WTC11 (cell line): Measurements from ENCODE around the gene B3GNT9. TPM values are rescaled to one million over a fixed set of nuclear protein-coding genes. Genes with fewer than 3 reads are reported as not detected.

Source experiments
- ATAC-seq: fragments of 200-7000 bp; cut with Tn5 transposase; 2 replicates; pipeline ENCODE4 v1.10.0; 2021; ENCODE audit warnings: mild to moderate bottlenecking, moderate library complexity
- CTCF ChIA-PET: fragments of 300-600 bp; sonication (Branson Sonifier 250); formaldehyde crosslinking; loops from one replicate; lab custom pipeline; 2021; ENCODE audit warnings: antibody characterized with exemption; lab: Charles Lee
- POLR2A ChIA-PET: fragments of 350-600 bp; sonication (Branson Sonifier 250); formaldehyde crosslinking; loops from one replicate; lab custom pipeline; 2021; ENCODE audit warnings: antibody characterized with exemption; lab: Charles Lee
- DNase-seq: peaks from one replicate; pipeline ENCODE4 v3.0.0; 2021; ENCODE audit warnings: low spot score
- H3K27ac Mint-ChIP-seq: 2 replicates; pipeline ENCODE4 v1.8.0; 2021; ENCODE audit warnings: mixed read lengths
- H3K27me3 Mint-ChIP-seq: 2 replicates; pipeline ENCODE4 v1.8.0; 2021; ENCODE audit warnings: low read depth, mild to moderate bottlenecking, moderate library complexity, mixed read lengths
- H3K36me3 Mint-ChIP-seq: 2 replicates; pipeline ENCODE4 v1.8.0; 2021; ENCODE audit warnings: mixed read lengths
- H3K4me1 Mint-ChIP-seq: 2 replicates; pipeline ENCODE4 v1.8.0; 2022; ENCODE audit warnings: mixed read lengths
- H3K4me3 Mint-ChIP-seq: 2 replicates; pipeline ENCODE4 v1.8.0; 2021; ENCODE audit warnings: mild to moderate bottlenecking, moderate library complexity, mixed read lengths
- H3K9me3 Mint-ChIP-seq: 2 replicates; pipeline ENCODE4 v1.8.0; 2021; ENCODE audit warnings: mixed read lengths
- CDX4 ChIP-seq: fragments of 250-450 bp; sonication (Bioruptor Pico); IDR thresholded peaks from 2 replicates; pipeline ENCODE4 v1.9.0; 2021; ENCODE audit warnings: moderate library complexity, mild to moderate bottlenecking, inconsistent platforms, borderline replicate concordance
- CREM ChIP-seq: sonication (generic); formaldehyde crosslinking; IDR thresholded peaks from 2 replicates; pipeline ENCODE4 v1.8.1; 2022; ENCODE audit warnings: mild to moderate bottlenecking, missing genetic modification reagents, moderate library complexity
- E2F4 ChIP-seq: sonication (generic); formaldehyde crosslinking; IDR thresholded peaks from 2 replicates; pipeline ENCODE4 v1.8.1; 2022; ENCODE audit warnings: low read depth, mild to moderate bottlenecking, moderate library complexity, missing genetic modification reagents, borderline replicate concordance
- ELF4 ChIP-seq: sonication (generic); formaldehyde crosslinking; IDR thresholded peaks from 2 replicates; pipeline ENCODE4 v1.8.1; 2022; ENCODE audit warnings: low read depth, mild to moderate bottlenecking, moderate library complexity, missing genetic modification reagents
- EMX1 ChIP-seq: fragments of 250-450 bp; sonication (Bioruptor Pico); IDR thresholded peaks from 2 replicates; pipeline ENCODE4 v1.8.0; 2021; ENCODE audit warnings: mild to moderate bottlenecking
- ETV6 ChIP-seq: sonication (generic); formaldehyde crosslinking; IDR thresholded peaks from 2 replicates; pipeline ENCODE4 v1.8.1; 2022; ENCODE audit warnings: mild to moderate bottlenecking, missing genetic modification reagents
- FOXP1 ChIP-seq: sonication (generic); formaldehyde crosslinking; IDR thresholded peaks from 2 replicates; pipeline ENCODE4 v1.8.0; 2022; ENCODE audit warnings: missing genetic modification reagents, mild to moderate bottlenecking, moderate library complexity, borderline replicate concordance
- FOXP4 ChIP-seq: sonication (generic); formaldehyde crosslinking; IDR thresholded peaks from 2 replicates; pipeline ENCODE4 v1.8.0; 2022; ENCODE audit warnings: mild to moderate bottlenecking, missing genetic modification reagents
- GTF2I ChIP-seq: fragments of 250-450 bp; sonication (Bioruptor Pico); conservative IDR thresholded peaks from 2 replicates; pipeline ENCODE4 v1.4.0; 2021; ENCODE audit warnings: mild to moderate bottlenecking
- IRF2 ChIP-seq: sonication (generic); formaldehyde crosslinking; IDR thresholded peaks from 2 replicates; pipeline ENCODE4 v1.8.0; 2022; ENCODE audit warnings: low read depth, missing genetic modification reagents, borderline replicate concordance
- MXD4 ChIP-seq: fragments of 250-450 bp; sonication (Bioruptor Pico); IDR thresholded peaks from 2 replicates; pipeline ENCODE4 v1.8.0; 2021; ENCODE audit warnings: mild to moderate bottlenecking, moderate library complexity, borderline replicate concordance
- NFE2L1 ChIP-seq: sonication (generic); formaldehyde crosslinking; IDR thresholded peaks from 2 replicates; pipeline ENCODE4 v1.8.1; 2023; ENCODE audit warnings: missing genetic modification reagents
- NR1H2 ChIP-seq: sonication (generic); formaldehyde crosslinking; IDR thresholded peaks from 2 replicates; pipeline ENCODE4 v1.9.0; 2021; ENCODE audit warnings: mild to moderate bottlenecking, moderate library complexity, missing genetic modification reagents
- SP1 ChIP-seq: sonication (generic); formaldehyde crosslinking; conservative IDR thresholded peaks from 2 replicates; pipeline ENCODE4 v1.8.1; 2022; ENCODE audit warnings: missing genetic modification reagents
- STAT6 ChIP-seq: sonication (generic); formaldehyde crosslinking; conservative IDR thresholded peaks from 2 replicates; pipeline ENCODE4 v1.8.1; 2023; ENCODE audit warnings: mild to moderate bottlenecking, low read depth, missing genetic modification reagents, moderate library complexity
- TEAD1 ChIP-seq: sonication (generic); formaldehyde crosslinking; IDR thresholded peaks from 2 replicates; pipeline ENCODE4 v1.8.0; 2022; ENCODE audit warnings: mild to moderate bottlenecking, missing genetic modification reagents
- TP53 ChIP-seq: sonication (generic); formaldehyde crosslinking; IDR thresholded peaks from 2 replicates; pipeline ENCODE4 v1.8.1; 2023; ENCODE audit warnings: mild to moderate bottlenecking, missing genetic modification reagents
- ZMAT4 ChIP-seq: fragments of 250-450 bp; sonication (Bioruptor Pico); IDR thresholded peaks from 2 replicates; pipeline ENCODE4 v1.9.0; 2021; ENCODE audit warnings: mild to moderate bottlenecking
- ZNF219 ChIP-seq: sonication (generic); formaldehyde crosslinking; IDR thresholded peaks from 2 replicates; pipeline ENCODE4 v1.8.0; 2023; ENCODE audit warnings: missing genetic modification reagents, mild to moderate bottlenecking, borderline replicate concordance
- ZNF232 ChIP-seq: sonication (generic); formaldehyde crosslinking; IDR thresholded peaks from 2 replicates; pipeline ENCODE4 v1.8.0; 2022; ENCODE audit warnings: mild to moderate bottlenecking, missing genetic modification reagents
- ZNF416 ChIP-seq: fragments of 250-450 bp; sonication (Bioruptor Pico); IDR thresholded peaks from 2 replicates; pipeline ENCODE4 v1.9.0; 2021; ENCODE audit warnings: mild to moderate bottlenecking, inconsistent platforms
- total RNA-seq: library from RNA; stranded (reverse); gene quantifications from 3 replicates; pipeline ENCODE4 v1.2.3, GENCODE V29; 2021
- TF ChIP-seq, protein P1 (sequence below): fragments of 200-600 bp; IDR thresholded peaks from 2 replicates; pipeline ENCODE4 v1.8.0; 2022; ENCODE audit warnings: antibody characterized with exemption
- TF ChIP-seq, protein P2 (sequence below): sonication (generic); formaldehyde crosslinking; IDR thresholded peaks from 2 replicates; pipeline ENCODE4 v1.8.1; 2023; ENCODE audit warnings: mild to moderate bottlenecking, missing genetic modification reagents
- TF ChIP-seq, protein P3 (sequence below): sonication (generic); formaldehyde crosslinking; IDR thresholded peaks from 2 replicates; pipeline ENCODE4 v1.8.1; 2023; ENCODE audit warnings: mild to moderate bottlenecking, moderate library complexity, missing genetic modification reagents

B3GNT9 gene
- total RNA-seq, 1 experiment from 2014 or later = 6.4 TPM

DNA sequence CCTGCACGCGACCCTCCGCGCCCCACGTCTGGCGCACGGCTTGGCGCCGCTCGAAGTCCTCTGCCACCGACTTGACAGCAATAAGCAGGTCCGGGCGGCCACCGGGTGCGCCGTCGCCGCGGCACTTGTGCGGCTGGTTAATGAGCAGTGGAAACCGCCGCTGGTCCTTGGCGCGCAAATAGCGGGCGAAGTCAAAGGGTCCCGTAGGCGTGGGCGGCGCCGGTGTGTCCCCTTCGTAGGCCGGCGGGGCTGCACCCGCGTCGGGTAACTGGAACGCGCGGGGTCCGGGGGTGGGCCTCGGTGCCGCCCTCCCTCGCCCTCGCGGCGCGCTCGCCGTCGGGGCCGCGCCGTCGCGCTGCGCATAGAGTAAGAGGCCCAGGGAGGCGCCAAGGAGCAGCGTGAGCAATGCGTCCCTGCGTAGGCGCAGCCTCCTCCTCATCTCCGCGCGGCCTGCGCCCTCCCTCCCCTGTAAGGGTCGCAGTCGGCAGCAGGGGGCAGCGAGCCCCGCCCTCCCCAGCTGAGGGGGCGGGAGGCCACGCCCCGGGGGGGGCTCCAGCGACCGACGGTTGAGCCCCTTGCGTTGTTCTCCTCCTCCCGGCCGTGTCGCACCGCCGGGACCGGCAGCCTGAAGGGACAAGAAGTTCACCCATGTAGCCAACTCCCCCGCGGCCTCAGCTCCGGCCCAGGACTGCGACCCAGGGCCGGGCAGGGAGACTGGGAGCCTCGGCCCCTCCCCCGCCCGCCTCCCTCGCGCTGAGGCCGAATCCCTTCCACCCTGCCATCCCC, 558 bp downstream of the B3GNT9 start:
- no peak overlapping the region for H3K27ac Mint-ChIP-seq
- CTCF ChIA-PET = interaction anchor here (0.5 to 15.3 kb wide), 21 partner anchors 9 to 240 kb away, joined by 3 to 386 read pairs (median 5); partner anchors contain the start of genes CES3, ELMO3, FBXL8 and FHOD1
- H3K4me3 Mint-ChIP-seq = peak overlapping the region; percentile 75
- TF ChIP-seq ELF4 (CRISPR knock-in tag) (0 out of 2 replicates have a peak, but pooled peaks have one; percentile 64), NR1H2 (CRISPR knock-in tag) (no peak), GTF2I (CRISPR knock-in tag) (no peak), E2F4 (CRISPR knock-in tag) (no peak), TP53 (CRISPR knock-in tag) (peak; percentile 79; the same call in 1 of the 2 replicates), MXD4 (CRISPR knock-in tag) (no peak), ZMAT4 (CRISPR knock-in tag) (no peak), ZNF416 (CRISPR knock-in tag) (peak; percentile 63; the same call in 1 of the 2 replicates), ZNF232 (CRISPR knock-in tag) (peak; percentile 53; the same call in 1 of the 2 replicates), EMX1 (CRISPR knock-in tag) (peak; percentile 18; the same call in 1 of the 2 replicates), CREM (CRISPR knock-in tag) (peak; percentile 12; the same call in 1 of the 2 replicates), TEAD1 (CRISPR knock-in tag) (no peak; the same call in 1 of the 2 replicates), ETV6 (CRISPR knock-in tag) (peak; percentile 69; the same call in 1 of the 2 replicates), SP1 (CRISPR knock-in tag) (peak; percentile 50), ZNF219 (CRISPR knock-in tag) (0 out of 2 replicates have a peak, but pooled peaks have one; percentile 26), FOXP4 (peak; percentile 67; the same call in 1 of the 2 replicates), FOXP1 (CRISPR knock-in tag) (peak; percentile 92), STAT6 (CRISPR knock-in tag) (no peak), NFE2L1 (CRISPR knock-in tag) (no peak), IRF2 (CRISPR knock-in tag) (no peak), CDX4 (no peak)
- TF ChIP-seq, protein P1, sequence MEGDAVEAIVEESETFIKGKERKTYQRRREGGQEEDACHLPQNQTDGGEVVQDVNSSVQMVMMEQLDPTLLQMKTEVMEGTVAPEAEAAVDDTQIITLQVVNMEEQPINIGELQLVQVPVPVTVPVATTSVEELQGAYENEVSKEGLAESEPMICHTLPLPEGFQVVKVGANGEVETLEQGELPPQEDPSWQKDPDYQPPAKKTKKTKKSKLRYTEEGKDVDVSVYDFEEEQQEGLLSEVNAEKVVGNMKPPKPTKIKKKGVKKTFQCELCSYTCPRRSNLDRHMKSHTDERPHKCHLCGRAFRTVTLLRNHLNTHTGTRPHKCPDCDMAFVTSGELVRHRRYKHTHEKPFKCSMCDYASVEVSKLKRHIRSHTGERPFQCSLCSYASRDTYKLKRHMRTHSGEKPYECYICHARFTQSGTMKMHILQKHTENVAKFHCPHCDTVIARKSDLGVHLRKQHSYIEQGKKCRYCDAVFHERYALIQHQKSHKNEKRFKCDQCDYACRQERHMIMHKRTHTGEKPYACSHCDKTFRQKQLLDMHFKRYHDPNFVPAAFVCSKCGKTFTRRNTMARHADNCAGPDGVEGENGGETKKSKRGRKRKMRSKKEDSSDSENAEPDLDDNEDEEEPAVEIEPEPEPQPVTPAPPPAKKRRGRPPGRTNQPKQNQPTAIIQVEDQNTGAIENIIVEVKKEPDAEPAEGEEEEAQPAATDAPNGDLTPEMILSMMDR = peak; percentile 49
- TF ChIP-seq, protein P2, sequence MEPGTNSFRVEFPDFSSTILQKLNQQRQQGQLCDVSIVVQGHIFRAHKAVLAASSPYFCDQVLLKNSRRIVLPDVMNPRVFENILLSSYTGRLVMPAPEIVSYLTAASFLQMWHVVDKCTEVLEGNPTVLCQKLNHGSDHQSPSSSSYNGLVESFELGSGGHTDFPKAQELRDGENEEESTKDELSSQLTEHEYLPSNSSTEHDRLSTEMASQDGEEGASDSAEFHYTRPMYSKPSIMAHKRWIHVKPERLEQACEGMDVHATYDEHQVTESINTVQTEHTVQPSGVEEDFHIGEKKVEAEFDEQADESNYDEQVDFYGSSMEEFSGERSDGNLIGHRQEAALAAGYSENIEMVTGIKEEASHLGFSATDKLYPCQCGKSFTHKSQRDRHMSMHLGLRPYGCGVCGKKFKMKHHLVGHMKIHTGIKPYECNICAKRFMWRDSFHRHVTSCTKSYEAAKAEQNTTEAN (CRISPR knock-in tag) = peak; percentile 71; the same call in 1 of the 2 replicates
- TF ChIP-seq, protein P3, sequence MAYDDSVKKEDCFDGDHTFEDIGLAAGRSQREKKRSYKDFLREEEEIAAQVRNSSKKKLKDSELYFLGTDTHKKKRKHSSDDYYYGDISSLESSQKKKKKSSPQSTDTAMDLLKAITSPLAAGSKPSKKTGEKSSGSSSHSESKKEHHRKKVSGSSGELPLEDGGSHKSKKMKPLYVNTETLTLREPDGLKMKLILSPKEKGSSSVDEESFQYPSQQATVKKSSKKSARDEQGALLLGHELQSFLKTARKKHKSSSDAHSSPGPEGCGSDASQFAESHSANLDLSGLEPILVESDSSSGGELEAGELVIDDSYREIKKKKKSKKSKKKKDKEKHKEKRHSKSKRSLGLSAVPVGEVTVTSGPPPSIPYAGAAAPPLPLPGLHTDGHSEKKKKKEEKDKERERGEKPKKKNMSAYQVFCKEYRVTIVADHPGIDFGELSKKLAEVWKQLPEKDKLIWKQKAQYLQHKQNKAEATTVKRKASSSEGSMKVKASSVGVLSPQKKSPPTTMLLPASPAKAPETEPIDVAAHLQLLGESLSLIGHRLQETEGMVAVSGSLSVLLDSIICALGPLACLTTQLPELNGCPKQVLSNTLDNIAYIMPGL (CRISPR knock-in tag) = peak; percentile 90

More for the DNA sequence above, 558 bp downstream of the B3GNT9 start:
- peaks cover 12% of the 10 kb centered on the region for H3K36me3 Mint-ChIP-seq
- H3K9me3 Mint-ChIP-seq = no peaks in the 10 kb centered on the region
- POLR2A ChIA-PET = interaction anchor here (0.9 to 1.1 kb wide), 2 partner anchors 20 to 35 kb away, joined by 3 to 4 read pairs; partner anchors contain the start of gene NOL3
- peaks cover 8% of the 10 kb centered on the region for H3K4me1 Mint-ChIP-seq
- ATAC-seq (peak; percentile 67), DNase-seq (peak; percentile 86)
- peaks cover 51% of the 10 kb centered on the region for H3K27me3 Mint-ChIP-seq
